ENCODE results near the gene MAPK8IP1. TPM values are rescaled to one million over a fixed set of nuclear protein-coding genes. Genes with fewer than 3 reads are reported as not detected.

The MAPK8IP1 gene
- total and polyA plus RNA-seq, 12 donors, result 14.5 to 73.7 (median 33.3) TPM

DNA sequence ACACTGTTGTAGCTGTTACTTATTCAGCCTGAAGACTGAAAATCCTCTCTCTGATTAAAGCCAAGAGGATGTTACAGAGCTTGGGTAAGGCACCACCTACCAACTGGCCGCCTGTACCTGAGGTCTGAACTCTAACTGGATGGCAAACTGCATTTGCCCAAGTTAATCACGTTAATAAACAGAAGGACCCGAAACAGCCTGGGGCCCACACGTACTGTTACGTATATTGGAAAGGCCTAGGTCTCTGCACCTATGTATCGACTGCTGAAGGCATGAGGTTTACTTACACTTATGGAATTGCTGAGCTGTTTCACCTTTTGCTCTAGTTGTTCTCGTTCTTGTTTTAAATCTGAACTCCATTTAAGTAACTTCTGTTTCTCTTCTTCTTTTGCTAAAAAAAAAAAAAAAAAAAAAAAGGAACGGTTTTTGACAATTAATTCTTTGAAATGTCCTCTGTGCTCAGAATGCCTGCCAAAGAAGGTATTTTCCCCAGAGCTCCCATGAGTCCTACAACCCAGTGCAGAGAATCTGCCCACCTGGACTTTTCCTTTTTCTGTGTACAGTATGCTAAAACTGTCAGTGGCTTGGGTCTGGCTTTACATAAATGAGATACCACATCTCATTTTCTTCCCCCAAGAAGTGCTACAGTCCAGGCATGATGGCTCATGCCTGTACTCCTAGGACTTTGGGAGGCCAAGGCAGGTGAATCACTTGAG, 50.1 kb downstream of the MAPK8IP1 start:
- intact Hi-C loops (cut with DNase I), result no loop called here
- 82 to 89% (median 84%) methylated on average over 8 of the region's 8 CpGs for WGBS, 4 donors
- TF ChIP-seq, protein P1, sequence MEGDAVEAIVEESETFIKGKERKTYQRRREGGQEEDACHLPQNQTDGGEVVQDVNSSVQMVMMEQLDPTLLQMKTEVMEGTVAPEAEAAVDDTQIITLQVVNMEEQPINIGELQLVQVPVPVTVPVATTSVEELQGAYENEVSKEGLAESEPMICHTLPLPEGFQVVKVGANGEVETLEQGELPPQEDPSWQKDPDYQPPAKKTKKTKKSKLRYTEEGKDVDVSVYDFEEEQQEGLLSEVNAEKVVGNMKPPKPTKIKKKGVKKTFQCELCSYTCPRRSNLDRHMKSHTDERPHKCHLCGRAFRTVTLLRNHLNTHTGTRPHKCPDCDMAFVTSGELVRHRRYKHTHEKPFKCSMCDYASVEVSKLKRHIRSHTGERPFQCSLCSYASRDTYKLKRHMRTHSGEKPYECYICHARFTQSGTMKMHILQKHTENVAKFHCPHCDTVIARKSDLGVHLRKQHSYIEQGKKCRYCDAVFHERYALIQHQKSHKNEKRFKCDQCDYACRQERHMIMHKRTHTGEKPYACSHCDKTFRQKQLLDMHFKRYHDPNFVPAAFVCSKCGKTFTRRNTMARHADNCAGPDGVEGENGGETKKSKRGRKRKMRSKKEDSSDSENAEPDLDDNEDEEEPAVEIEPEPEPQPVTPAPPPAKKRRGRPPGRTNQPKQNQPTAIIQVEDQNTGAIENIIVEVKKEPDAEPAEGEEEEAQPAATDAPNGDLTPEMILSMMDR (IDR thresholded peaks at IDR 0.05), result no peak
- no peak for TF ChIP-seq POLR2A (IDR thresholded peaks at IDR 0.05)
- Histone ChIP-seq H3K9me3 (replicated peaks in 1 of 3) (no peaks in the 10 kb centered on the region), H3K27me3 (no peaks in the 10 kb centered on the region), H3K36me3 (replicated peaks in 1 of 2) (peaks cover 0 to 54% of the 10 kb centered on the region in 2 donors), H3K4me3 (no peak overlapping the region), H3K27ac (no peak overlapping the region), H3K4me1 (replicated peaks in 1 of 2) (peaks cover 0 to 14% of the 10 kb centered on the region in 2 donors)
- no peak for DNase-seq

DNA sequence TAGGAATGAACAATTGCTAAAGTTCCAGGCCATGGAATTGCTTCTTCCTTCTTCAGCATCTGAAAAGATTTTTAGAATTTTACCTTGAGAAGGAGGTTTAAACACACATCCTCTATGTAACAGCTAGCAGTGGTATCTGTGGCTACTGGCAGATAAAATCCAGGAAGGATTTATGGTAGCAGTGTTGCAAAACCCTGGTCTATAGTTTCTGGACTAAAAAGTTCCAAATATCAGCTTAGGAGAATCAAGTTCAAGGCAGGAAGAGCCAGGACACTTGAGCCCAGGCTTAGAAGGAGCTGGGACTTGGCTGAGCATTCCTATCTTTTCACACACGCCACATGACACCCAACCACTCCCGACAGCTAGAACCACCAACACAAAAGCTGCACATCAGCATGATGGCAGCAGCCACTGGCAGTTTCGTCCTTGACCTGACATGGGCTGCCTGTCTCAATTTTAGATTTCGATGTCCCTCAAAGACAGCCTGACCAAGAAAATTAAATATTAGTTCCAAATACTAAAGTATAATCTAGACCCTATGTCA, 51.1 kb downstream of the MAPK8IP1 start:
- WGBS, 4 donors, result 51 to 69% (median 56%) methylated on average over 4 of the region's 4 CpGs
- peak in 1 of 7 donors; percentile 54 for DNase-seq
- H3K4me1 ChIP-seq (replicated peaks in 1 of 2), result peaks cover 0 to 10% of the 10 kb centered on the region in 2 donors
- peaks cover 0 to 63% of the 10 kb centered on the region in 2 donors for H3K36me3 ChIP-seq (replicated peaks in 1 of 2)
- H3K9me3 ChIP-seq (replicated peaks in 1 of 3), result no peaks in the 10 kb centered on the region
- no peak overlapping the region for H3K27ac ChIP-seq
- no peaks in the 10 kb centered on the region for H3K27me3 ChIP-seq
- no peak for TF ChIP-seq POLR2A (IDR thresholded peaks at IDR 0.05)
- TF ChIP-seq, protein P1 (IDR thresholded peaks at IDR 0.05), result no peak
- intact Hi-C loops (cut with DNase I), result no loop called here
- H3K4me3 ChIP-seq, result no peak overlapping the region

DNA sequence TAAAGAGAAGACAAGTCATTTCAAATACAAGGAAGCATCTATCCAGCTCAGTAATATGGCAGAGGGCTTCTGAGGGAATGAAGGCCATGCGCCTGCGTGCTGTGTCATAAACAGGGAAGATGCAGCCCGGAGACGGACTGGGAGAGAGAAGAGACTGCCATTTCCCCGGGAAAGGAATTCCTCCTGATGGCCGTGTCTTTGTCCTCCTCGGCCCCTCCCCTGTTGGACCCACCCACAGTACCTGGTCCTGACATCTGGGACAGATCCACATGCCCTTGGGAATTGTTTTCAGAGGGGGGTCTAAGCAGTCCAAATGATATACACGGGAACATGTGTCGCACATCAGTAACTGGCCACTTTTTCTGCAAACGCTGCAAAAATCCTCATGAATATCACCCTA, 52.5 kb downstream of the MAPK8IP1 start:
- Histone ChIP-seq H3K36me3 (replicated peaks in 1 of 2) (peaks cover 0 to 67% of the 10 kb centered on the region in 2 donors), H3K27me3 (no peaks in the 10 kb centered on the region), H3K27ac (no peak overlapping the region), H3K9me3 (replicated peaks in 1 of 3) (no peaks in the 10 kb centered on the region), H3K4me3 (no peak overlapping the region), H3K4me1 (replicated peaks in 1 of 2) (peaks cover 0 to 6% of the 10 kb centered on the region in 2 donors)
- intact Hi-C loops (cut with DNase I), result no loop called here
- DNase-seq, result no peak
- TF ChIP-seq POLR2A (IDR thresholded peaks at IDR 0.05), result no peak
- TF ChIP-seq, protein P1 (IDR thresholded peaks at IDR 0.05), result no peak
- WGBS, 4 donors, result 88 to 93% (median 92%) methylated on average over 10 of the region's 10 CpGs

DNA sequence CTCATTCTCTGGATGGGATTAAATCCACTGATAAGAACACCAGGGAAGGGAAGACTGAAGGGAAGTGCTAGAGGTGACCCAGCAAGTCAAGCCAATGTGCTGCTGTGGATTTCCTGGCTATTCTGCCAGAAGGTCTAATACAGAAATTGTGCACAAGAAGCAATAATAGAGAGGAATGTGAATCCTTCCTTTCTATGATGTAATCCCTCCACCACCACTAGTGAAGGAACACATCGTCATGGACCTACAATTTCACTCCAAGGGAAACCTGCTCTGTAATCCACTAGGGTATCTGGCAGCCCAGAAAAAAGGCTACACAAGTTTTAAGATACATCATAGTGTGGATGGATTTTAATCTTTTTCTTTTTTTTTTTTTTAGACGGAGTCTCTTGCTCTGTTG, 54.4 kb downstream of the MAPK8IP1 start:
- intact Hi-C loops (cut with DNase I), result loop anchor here in 1 of 2 donors (10.0 kb wide), 1 partner anchor 55 kb away; no protein-coding TSS in a partner anchor

More for the DNA sequence above, 54.4 kb downstream of the MAPK8IP1 start:
- TF ChIP-seq, protein P1 (IDR thresholded peaks at IDR 0.05), result no peak
- TF ChIP-seq POLR2A (IDR thresholded peaks at IDR 0.05), result no peak
- Histone ChIP-seq H3K36me3 (replicated peaks in 1 of 2) (peaks cover 0 to 58% of the 10 kb centered on the region in 2 donors), H3K9me3 (replicated peaks in 1 of 3) (no peaks in the 10 kb centered on the region), H3K4me1 (replicated peaks in 1 of 2) (peaks cover 0 to 6% of the 10 kb centered on the region in 2 donors), H3K4me3 (no peak overlapping the region), H3K27me3 (no peaks in the 10 kb centered on the region), H3K27ac (no peak overlapping the region)
- WGBS, 4 donors, result 73 to 87% (median 82%) methylated on average over 2 of the region's 2 CpGs
- no peak for DNase-seq

Measured in adrenal gland (tissue), 12 donors.